Heart left ventricle (tissue), 13 donors: ENCODE measurements around the gene ANXA4.

Source experiments
- CTCF ChIP-seq, 12 donors: fragments of 200-600 bp; sonication (generic) in 4 of 12; IDR thresholded peaks; one replicate each; pipeline versions ENCODE4 v1.5.0 to v1.8.0; 2018 to 2022; ENCODE audit warnings: antibody characterized with exemption in 12 of 12, mild to moderate bottlenecking in 5 of 12
- POLR2A ChIP-seq, 2 donors: fragments of 450-650 bp; IDR thresholded peaks; one replicate each; pipeline ENCODE4 v1.6.1; 2017; ENCODE audit warnings: antibody characterized with exemption in 2 of 2, mild to moderate bottlenecking in 2 of 2, moderate library complexity in 2 of 2
- donor health status: ischemic (EF 13 %, LVEDD 7.1; RV severe dilation, severe dysfunction).
- donor health status: DM: no; HTN: yes; CAD: no.
- donor health status: DM: no; HTN: no; CAD: no.
- donor health status: ischemic (EF 25% LVEDD 6.9; RV normal size, moderate dysfunction).
- donor health status: ischemic (EF 25% LVEDD 5.7; RV mildly dilated, moderate dysfunction).
- donor health status: ischemic (EF 35%, LVEDD 5.7; RV mildly dilated, moderate dysfunction).
- donor health status: nonischemic (EF 11% LVEDD 7.7; RV severe dilation, severe dysfunction).
- donor health status: DM: yes; HTN: yes; CAD: no.
- donor health status: PGD.
- donor health status: ischemic (EF 29% LVEDD 5.4; RV normal size, mild dysfunction).
- donor health status: nonischemic (EF 23%, LVEDD 6.1; RV moderate dilation, normal function).

- TF ChIP-seq CTCF (IDR thresholded peaks at IDR 0.05) (no peak), POLR2A (IDR thresholded peaks at IDR 0.05) (no peak)
These were observed 26.9 kb downstream of the ANXA4 start for GRCh38 chr2:69768789-69769188.
